ENCODE measurements around the gene SIK1.
"Not testable (repeated sequence)": the region's sequence is repeated elsewhere in the genome, so short reads cannot be mapped to it uniquely, and the experiment has no call there.

DNA sequence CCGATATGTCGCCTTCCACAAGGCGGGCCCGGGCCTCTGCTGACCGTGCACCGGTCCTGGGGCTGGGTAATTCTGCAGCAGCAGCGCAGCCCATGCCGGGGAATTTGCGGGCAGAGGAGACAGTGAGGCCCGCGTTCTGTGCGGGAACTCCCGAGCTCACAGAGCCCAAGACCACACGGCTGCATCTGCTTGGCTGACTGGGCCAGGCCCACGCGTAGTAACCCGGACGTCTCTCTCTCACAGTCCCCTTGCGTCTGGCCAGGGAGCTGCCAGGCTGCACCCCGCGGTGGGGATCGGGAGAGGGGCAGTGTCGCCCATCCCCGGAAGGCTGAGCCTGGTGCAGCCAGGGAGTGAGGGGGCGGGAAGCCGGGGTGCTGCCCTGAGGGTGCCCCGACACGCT lies 27.8 kb downstream of the SIK1 start:
- TF ChIP-seq POLR2A, EP300, POLR2AphosphoS5 (IDR thresholded peaks at IDR 0.05): not testable (repeated sequence)
- TF ChIP-seq, protein P1, sequence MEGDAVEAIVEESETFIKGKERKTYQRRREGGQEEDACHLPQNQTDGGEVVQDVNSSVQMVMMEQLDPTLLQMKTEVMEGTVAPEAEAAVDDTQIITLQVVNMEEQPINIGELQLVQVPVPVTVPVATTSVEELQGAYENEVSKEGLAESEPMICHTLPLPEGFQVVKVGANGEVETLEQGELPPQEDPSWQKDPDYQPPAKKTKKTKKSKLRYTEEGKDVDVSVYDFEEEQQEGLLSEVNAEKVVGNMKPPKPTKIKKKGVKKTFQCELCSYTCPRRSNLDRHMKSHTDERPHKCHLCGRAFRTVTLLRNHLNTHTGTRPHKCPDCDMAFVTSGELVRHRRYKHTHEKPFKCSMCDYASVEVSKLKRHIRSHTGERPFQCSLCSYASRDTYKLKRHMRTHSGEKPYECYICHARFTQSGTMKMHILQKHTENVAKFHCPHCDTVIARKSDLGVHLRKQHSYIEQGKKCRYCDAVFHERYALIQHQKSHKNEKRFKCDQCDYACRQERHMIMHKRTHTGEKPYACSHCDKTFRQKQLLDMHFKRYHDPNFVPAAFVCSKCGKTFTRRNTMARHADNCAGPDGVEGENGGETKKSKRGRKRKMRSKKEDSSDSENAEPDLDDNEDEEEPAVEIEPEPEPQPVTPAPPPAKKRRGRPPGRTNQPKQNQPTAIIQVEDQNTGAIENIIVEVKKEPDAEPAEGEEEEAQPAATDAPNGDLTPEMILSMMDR (IDR thresholded peaks at IDR 0.05): not testable (repeated sequence)
